GM18909 (cell line): ENCODE data around the gene KRT31.
"Not testable (repeated sequence)": the region's sequence is repeated elsewhere in the genome, so short reads cannot be mapped to it uniquely, and the experiment has no call there.

ENCODE experiments used
- ATAC-seq: cut with Tn5 transposase; IDR thresholded peaks from one replicate; pipeline ENCODE4 v1.9.1; 2021; ENCODE audit warnings: mild to moderate bottlenecking; ENCODE audit not compliant: unreplicated experiment, poor library complexity

KRT31 gene

DNA sequence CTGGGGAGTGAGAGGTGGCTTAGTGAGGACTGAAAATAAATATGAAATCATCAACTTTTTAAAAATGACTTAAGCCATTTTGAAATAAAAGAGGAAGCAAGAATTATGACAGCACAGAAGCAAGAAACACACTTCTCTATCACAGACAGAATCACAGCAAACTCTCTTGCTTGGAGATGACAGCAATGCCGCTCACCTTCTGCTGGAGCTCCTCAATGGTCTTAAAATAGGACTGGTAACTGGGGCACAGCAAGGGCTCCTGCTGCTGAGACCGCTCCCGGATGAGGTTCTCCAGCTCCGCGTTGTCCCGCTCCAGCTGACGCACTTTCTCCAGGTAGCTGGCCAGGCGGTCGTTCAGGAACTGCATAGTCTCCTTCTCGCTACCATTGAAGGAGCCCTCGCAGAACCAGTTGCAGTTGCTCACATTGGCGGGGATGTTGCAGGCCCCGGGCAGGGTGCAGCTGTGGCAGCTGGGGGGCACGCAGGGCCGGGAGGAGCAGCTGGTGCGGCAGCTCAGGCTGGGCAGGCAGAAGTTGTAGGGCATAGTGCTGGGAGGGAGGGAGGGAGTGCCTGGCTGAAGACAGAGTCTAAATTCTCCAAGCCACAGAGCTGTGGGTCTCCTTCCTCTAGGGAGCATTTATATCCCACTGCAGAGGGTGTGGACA lies at the start of gene KRT31:
Gene KRT31 (minus strand): TSS at position 613 of the 665 bp plus-strand sequence. CDS start 69 bp downstream, at position 544.
- no peak for ATAC-seq

DNA sequence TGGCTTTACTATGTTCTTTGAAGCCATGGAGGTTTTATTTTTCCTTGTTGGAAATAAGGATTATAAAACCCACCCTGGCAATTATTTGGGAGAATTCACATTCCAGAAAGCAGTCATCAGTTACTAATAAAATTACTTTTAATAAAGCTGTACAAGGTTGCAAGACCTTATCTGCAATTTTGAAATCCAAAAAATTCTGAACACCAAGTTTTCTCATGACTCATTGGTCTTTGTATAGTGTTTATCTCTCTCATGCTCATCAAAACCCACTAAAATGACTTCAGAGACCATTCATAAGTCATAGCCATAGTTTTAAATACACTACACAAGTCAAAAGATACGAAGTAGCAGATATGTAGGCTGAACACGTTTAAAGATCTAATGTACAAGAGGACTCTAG lies 49.4 kb upstream of the KRT31 start:
- no peak for ATAC-seq

- no peak for ATAC-seq
Observed at GRCh38 chr17:41444640-41445039, 47.2 kb upstream of the KRT31 start.

DNA sequence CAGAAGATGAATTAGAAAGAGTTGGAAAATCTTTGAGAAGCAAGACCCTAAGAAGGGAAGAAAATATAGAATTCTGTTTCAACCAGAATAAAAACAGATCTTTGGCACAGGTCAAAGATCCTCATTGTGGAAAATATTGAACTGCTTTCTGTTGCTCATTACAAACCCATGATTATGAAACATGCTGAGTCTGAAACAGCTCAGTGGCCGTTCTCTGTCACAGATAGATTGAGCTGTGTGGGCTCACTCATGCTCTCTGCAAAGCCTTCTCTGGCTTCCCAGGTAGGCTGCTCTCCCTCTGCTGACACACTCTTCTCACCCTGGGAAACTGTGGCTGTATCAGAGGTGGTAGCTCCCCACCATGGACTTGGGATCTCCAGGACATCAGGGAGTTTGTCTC lies 46.8 kb upstream of the KRT31 start:
- ATAC-seq, result no peak

- no peak for ATAC-seq
Observed at GRCh38 chr17:41442739-41443138, 45.3 kb upstream of the KRT31 start.

- no peak for ATAC-seq
Observed at GRCh38 chr17:41440531-41441033, 43.2 kb upstream of the KRT31 start, which contains the start of gene KRT38. TSS of gene KRT38 (minus strand) at chr17:41440983. CDS start at chr17:41440921, 62 bp downstream.

- no peak for ATAC-seq
Observed at GRCh38 chr17:41439375-41439774, 42.0 kb upstream of the KRT31 start.

GRCh38 chr17:41437769-41438168 lies 40.4 kb upstream of the KRT31 start:
- no peak for ATAC-seq

- ATAC-seq, result no peak
Observed at GRCh38 chr17:41437254-41437653, 39.8 kb upstream of the KRT31 start.

DNA sequence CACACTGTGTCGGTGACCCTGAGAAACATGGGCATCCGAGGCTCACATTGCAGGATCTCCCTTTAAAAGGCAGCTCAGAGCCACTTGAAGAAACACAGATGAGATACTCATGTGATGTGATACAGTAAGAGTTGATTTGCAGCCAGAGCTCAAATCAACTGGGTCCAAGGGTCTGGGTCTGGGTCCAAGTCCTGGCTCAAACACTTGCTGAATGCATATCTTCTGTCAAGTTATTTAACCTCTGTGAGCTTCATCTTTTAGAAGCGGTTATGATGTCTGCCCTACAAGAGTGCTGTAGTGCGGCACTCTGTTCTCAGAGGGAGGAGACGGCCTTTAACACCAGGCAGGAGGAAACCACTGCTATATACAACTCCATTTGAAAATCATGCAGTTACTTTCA lies 37.0 kb upstream of the KRT31 start:
- no peak for ATAC-seq

DNA sequence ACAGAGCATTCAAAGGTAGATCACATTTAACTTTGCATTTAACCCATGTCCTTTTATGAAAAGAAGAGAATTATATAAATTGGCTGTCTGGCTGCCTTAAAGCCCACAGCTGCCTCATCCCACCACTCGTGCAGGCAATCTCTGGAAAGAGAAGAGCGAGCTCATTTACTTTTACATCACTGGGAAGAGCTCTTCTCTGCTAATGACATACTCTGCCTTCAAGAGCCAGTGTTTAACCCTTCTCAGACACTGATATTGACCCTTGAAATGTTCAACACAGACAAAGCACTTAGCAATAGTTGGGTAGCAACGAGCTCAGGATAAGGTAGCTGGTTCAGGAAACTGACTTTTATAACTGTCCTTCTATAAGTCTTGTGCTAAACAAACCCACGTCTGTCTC lies 36.6 kb upstream of the KRT31 start:
- no peak for ATAC-seq

DNA sequence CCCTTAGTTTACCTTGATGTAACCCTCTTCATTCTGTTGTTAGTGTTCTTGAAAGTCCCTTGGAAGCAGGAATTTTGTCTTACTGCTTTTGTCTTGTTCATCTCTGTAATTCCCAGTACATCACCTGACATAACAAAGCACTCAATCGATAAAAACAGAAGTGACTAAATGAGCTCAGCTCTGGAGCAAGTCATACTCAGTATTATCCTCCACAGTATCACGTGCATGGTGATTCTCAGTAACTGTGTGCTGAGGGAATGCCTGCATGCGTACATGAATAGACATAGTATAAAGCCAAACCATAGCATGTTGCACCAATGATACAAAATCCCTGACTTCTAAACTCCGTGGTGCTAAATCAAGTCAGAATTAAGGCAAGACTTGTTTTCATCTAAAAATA lies 36.2 kb upstream of the KRT31 start:
- ATAC-seq, result no peak

- not testable (repeated sequence) for ATAC-seq
Observed at GRCh38 chr17:41430376-41430775, 33.0 kb upstream of the KRT31 start.

- ATAC-seq, result no peak
Observed at GRCh38 chr17:41429667-41430066, 32.3 kb upstream of the KRT31 start.

GRCh38 chr17:41428591-41429291 lies 31.3 kb upstream of the KRT31 start:
- no peak for ATAC-seq

DNA sequence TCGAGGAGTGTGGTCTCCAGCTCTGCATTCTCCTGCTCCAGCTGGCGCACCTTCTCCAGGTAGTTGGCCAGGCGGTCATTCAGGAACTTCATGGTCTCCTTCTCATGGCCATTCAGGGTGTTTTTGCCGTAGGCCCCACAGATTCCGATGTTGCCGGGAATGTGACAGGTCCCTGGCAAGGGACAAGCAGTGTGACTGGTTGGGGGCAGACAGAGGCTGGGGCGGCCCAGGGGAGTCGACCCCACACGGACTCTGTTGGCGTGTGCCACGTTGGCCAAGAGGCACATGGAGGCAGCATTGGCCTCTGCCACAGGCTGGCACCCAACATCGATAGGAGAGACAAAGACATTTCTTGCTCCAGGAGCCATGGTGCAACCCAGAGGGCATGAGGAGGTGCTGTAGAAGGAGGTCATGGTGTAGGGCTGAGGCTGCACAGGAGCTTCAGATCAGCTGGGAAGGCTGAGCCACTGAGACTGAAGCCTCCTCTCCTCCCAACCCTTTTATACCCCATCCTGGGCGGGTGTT lies 26.8 kb upstream of the KRT31 start, which contains the start of gene KRT37:
Gene KRT37 (minus strand): TSS at position 475 of the 525 bp plus-strand sequence. CDS start 62 bp downstream, at position 413.
- no peak for ATAC-seq

DNA sequence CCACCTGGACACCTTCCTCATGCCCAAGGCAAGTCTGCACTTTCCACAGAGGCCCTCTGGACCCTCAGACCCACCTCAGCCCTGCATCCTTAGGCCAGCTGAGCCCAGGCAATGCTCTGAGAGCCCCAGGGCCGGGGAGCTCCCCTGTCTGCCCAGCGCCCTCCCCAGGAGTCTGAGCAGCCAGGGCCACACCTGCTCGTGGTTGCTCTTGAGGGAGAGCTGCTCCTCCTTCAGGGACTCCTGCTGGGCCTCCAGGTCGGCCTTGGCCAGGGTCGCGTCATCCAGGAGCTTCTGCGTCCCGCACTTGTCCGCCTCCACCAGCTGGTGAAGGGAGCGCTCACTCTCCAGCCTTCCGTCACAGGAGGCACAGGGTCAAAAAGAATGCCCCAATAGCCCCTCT lies 25.2 kb upstream of the KRT31 start:
- not testable (repeated sequence) for ATAC-seq

DNA sequence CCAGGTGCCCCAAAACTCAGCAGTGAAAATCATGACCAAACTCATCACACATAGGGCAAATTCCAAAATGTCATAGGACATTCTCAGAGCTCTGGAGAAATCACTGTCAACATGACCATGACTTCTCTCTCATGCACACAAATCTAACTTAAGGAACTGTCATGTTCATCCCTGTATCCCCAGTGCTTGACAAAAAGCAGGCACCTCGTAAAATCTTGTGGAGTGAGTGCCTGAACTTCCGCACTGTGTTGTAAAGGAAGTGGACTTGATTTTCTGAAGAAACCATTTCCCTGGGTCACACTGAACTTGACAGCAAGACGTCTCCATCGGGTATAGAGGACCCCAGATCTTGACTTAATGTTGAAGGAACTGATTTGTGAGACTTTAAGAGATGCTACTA lies 24.2 kb upstream of the KRT31 start:
- no peak for ATAC-seq

- ATAC-seq, result no peak
Observed at GRCh38 chr17:41421116-41421515, 23.7 kb upstream of the KRT31 start.

DNA sequence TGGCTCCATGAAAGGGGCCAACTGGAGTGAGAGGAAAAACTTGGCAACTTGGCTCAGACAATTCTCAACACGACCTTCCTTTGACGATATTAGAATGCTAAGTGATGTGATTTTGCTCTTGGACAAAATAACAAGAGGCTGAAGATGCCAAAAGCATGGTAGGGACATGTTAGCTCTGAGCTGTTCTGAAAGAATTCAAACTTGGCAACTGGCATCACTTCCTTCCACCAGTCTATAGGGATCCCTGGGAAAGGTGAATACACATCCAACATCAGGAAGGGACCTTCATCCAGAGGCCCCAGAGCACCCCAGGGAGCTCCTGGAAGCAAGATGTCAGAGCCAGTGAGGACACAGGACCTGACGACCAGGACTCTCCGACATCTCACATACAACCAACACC lies 22.7 kb upstream of the KRT31 start:
- no peak for ATAC-seq

DNA sequence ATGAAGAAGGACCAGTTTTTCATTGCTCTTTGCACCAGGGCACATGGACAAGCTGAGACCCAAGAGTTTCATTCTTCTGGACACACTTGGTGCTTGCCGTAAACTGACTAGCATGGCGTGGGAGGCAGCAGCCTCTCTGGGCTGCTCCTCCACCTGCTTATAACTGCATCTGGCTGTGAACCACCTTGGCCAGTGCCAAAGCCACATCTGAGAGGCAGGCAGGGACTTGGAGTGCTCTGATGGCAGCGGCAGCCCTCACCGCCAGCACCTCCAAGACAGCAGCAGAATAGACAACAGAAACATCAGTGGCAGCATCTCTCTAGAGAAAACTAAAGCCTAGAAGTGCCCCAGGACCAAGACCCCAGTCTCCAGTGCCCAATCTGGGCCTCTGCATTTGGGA lies 22.3 kb upstream of the KRT31 start:
- ATAC-seq, result no peak
